ENCODE data around the gene HOXA7.

The HOXA7 gene

GRCh38 chr7:27193335-27194001 lies 37.0 kb upstream of the HOXA7 start:
- no peak for DNase-seq (ENCODE audit: low spot score)

- no peak for DNase-seq (ENCODE audit: low spot score)
Measured at GRCh38 chr7:27192546-27193334, 36.3 kb upstream of the HOXA7 start.

- no peak for DNase-seq (ENCODE audit: low spot score)
Measured at GRCh38 chr7:27191833-27192545, 35.5 kb upstream of the HOXA7 start.

- no peak for DNase-seq (ENCODE audit: low spot score)
Measured at GRCh38 chr7:27191161-27191731, 34.8 kb upstream of the HOXA7 start.

- DNase-seq (ENCODE audit: low spot score), result no peak
Measured at GRCh38 chr7:27189997-27190748, 33.7 kb upstream of the HOXA7 start.

- no peak for DNase-seq (ENCODE audit: low spot score)
Measured at GRCh38 chr7:27189295-27189996, 33.0 kb upstream of the HOXA7 start.

GRCh38 chr7:27188386-27189294 lies 32.2 kb upstream of the HOXA7 start:
- no peak for DNase-seq (ENCODE audit: low spot score)

- no peak for DNase-seq (ENCODE audit: low spot score)
Measured at GRCh38 chr7:27187475-27188385, 31.3 kb upstream of the HOXA7 start.

- DNase-seq (ENCODE audit: low spot score), result no peak
Measured at GRCh38 chr7:27186668-27187474, 30.4 kb upstream of the HOXA7 start.

- DNase-seq (ENCODE audit: low spot score), result no peak
Measured at GRCh38 chr7:27185854-27186667, 29.6 kb upstream of the HOXA7 start.

- no peak for DNase-seq (ENCODE audit: low spot score)
Measured at GRCh38 chr7:27185013-27185853, 28.8 kb upstream of the HOXA7 start, which contains the start of gene HOXA11. Gene HOXA11 (minus strand): TSS chr7:27185232. CDS start chr7:27185144, 88 bp downstream.

- no peak for DNase-seq (ENCODE audit: low spot score)
Measured at GRCh38 chr7:27184337-27185012, 28.0 kb upstream of the HOXA7 start.

GRCh38 chr7:27183682-27184336 lies 27.3 kb upstream of the HOXA7 start:
- no peak for DNase-seq (ENCODE audit: low spot score)

- DNase-seq (ENCODE audit: low spot score), result no peak
Measured at GRCh38 chr7:27182861-27183681, 26.6 kb upstream of the HOXA7 start.

All from kidney capillary endothelial cell (primary cell).